Measurements from ENCODE around the gene POLR1H. TPM values are rescaled to one million over a fixed set of nuclear protein-coding genes. Genes with fewer than 3 reads are reported as not detected.

Gene POLR1H, protein sequence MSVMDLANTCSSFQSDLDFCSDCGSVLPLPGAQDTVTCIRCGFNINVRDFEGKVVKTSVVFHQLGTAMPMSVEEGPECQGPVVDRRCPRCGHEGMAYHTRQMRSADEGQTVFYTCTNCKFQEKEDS
- 25.9 and 27.4 TPM in 2 replicates for total RNA-seq (2014; rRNA removed; shearing (Covaris generic))

DNA sequence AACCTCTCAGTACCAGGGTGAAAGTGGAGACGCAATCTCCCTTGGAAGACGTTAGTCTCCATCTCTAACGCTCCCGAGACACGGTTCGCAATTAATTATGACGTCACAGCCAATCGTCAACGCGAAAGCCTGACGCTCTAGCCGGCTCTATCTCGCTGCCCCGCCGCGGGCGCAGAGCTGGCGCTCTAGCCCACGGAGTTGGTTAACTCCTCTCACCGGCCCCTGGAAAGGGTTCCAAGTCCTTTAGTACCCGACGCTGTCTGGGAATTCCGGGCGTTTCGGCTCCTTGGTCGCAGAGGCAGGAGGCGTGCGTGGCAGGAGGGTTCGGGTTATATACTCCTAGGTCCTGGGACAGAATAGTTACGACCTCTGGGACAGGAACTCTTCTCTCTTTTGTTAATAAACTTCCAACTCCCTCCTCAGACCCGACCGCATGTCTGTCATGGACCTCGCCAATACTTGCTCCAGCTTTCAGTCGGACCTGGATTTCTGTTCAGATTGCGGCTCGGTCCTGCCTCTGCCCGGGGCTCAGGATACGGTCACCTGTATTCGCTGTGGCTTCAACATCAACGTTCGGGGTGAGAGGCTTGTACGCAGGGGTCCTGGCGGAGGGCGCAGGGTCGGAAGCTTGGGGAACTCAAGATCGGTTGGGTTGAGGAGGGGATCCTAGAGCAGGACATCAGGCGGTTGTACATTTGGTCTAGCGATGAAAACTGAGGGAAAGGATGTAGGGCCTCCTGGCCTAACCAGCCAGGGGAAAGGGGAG lies at the start of gene POLR1H:
Gene POLR1H, plus strand, starts transcription at position 174 of the 766 bp plus-strand sequence. Its CDS starts 260 bp downstream, at position 434.

DNA sequence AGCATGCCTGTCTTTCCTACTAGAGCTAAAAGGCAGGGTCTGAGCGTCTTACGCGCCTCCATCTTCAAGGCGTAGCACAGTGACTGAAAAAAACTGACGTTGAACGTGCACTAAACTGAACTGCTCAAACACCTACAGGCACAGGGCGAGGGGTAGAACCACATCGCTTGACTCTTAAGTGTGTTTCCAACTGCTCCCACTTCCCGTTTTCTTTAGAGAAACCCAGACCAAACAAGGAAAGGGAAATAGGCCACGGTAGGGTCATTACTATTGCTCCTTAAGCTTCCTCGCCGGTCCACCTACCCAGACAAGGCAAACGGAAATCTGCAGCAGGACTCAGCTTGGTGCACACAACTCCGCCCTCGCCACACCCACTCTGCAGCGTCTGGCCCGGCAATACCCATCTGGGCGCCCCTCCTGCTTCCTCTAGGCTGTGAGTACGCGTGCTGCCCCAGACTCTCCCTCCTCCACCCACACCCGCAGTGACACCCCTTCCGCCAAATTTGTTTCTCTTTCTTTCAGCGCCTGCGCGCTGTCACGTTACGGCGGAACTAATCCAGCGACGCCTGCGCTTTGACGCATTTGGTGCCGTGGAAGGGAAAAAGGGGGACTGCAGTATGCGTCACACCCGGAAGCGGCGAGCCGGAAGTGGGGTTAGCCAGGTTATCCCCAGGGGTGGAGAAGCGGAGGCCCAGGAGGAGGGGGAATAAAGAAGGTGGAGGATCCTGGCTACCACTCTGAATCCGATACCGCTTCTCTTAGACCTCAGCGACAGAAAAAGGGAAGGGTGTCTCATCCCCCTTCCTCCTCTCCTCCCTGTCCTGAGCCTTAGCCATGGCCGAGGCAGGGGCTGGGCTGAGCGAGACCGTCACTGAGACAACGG lies 5.8 kb downstream of the POLR1H start, which contains the start of gene PPP1R11:
Gene PPP1R11, plus strand, starts transcription at position 622 of the 883 bp plus-strand sequence. Its CDS starts 213 bp downstream, at position 835.

DNA sequence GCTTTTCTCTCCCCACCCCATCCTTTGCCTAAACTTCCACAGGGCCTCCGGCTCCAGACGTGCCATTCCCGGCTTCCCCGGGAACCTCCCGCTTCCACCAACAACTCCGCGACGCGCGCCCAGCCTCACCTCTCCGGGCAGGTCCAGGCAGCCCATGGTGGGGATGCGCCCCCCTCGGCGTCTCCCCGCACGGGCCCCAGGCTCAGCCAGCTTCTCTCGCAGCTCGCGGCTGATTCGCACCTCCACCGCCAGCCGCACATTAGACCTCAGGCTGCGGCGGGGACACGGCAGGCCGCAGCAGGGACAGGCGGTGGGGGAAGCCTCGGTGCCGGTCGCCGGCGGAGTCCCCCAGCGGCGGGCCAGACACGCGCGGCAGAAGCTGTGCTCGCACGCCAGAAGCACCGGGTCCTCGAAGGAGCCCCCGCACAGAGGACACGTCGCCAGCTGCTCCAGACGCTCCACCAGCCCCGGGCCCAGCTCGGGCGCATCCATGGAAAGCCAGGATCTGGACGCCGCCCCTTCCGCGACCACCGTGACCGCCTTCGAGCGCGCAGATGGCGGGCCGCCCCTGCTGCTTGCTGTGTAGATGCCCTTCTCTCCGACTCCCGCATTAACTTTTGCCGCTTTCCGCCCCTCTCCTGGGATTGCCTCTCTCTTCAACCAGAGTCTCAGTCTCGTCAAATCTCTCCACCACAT lies 14.2 kb downstream of the POLR1H start, which contains the start of gene RNF39:
Gene RNF39, minus strand, starts transcription at position 676 of the 696 bp plus-strand sequence. Its CDS starts 184 bp downstream, at position 492.

DNA sequence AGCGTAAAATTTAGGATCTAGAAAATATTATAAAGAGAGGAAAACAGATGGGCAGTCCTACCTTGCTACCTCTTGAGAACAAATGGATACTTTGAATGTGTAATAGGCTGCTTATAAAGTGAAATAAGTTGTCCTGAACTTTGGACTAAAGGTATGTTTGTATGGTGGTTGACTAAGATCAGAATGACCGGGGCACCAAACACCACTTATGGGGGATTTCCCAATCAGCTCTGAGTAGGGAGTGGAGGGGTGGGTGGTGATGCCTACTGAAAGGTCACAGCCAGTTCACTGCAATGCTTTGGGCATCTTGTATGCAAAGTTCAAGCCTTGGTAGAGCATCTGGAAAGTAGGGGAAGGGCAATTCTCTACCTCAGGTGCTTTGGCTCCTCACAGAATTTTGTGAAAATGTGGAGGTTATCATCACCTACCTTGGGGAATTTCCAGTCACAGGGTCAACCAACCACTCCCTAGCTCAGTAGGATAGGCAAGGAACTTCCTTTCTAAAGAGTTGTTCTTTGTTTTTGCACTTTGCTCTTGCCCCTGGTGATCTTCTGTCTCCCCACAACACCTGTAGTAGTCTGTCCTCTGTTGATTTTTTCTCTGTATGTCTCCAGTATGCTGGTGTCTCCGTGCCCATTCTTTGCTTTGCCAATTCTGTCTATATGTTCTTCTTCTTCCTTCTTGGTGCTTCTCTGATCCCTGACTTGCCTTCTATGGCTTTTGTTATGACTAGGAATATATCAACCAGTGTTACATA lies 52.1 kb downstream of the POLR1H start, which contains the start of gene TRIM31:
Gene TRIM31, minus strand, starts transcription at position 88 of the 757 bp plus-strand sequence. CDS start 285 bp downstream, outside the sequence.

Small RNA genes within 50 kb of the gene (small RNA-seq; reads per million reads assigned to genes)
- gene RF02218 (not detected), gene RF02219 (not detected), gene RF02220 (not detected)

Other genes starting within 250 kb of the POLR1H start
- not detected in 2 replicates for gene HLA-G, start 233.4 kb upstream of the POLR1H start, total RNA-seq (2014; rRNA removed; shearing (Covaris generic))
- gene HLA-A, start 118.7 kb upstream of the POLR1H start, total RNA-seq (2014; rRNA removed; shearing (Covaris generic)): 267 and 308 TPM in 2 replicates
- 36.8 and 40.9 TPM in 2 replicates for gene PPP1R11, start 5.9 kb downstream of the POLR1H start, total RNA-seq (2014; rRNA removed; shearing (Covaris generic))
- not detected in 2 replicates for gene RNF39, start 14.5 kb downstream of the POLR1H start, total RNA-seq (2014; rRNA removed; shearing (Covaris generic))
- not detected in 2 replicates for gene TRIM31, start 51.8 kb downstream of the POLR1H start, total RNA-seq (2014; rRNA removed; shearing (Covaris generic))
- gene TRIM40, start 74.9 kb downstream of the POLR1H start, total RNA-seq (2014; rRNA removed; shearing (Covaris generic)): not detected in 2 replicates
- gene TRIM10, start 99.9 kb downstream of the POLR1H start, total RNA-seq (2014; rRNA removed; shearing (Covaris generic)): not detected in 2 replicates
- not detected in 2 replicates for gene TRIM15, start 102.3 kb downstream of the POLR1H start, total RNA-seq (2014; rRNA removed; shearing (Covaris generic))
- gene TRIM26, start 152.1 kb downstream of the POLR1H start, total RNA-seq (2014; rRNA removed; shearing (Covaris generic)): 23.1 and 24.6 TPM in 2 replicates